OCI-LY7 (cell line): ENCODE measurements around the gene CPSF6.

Experiments
- EZH2phosphoT487 ChIP-seq: fragments of 200-600 bp; sonication (generic); IDR thresholded peaks from 2 replicates; pipeline ENCODE4 v1.6.1; 2018; ENCODE audit warnings: low read depth, borderline replicate concordance, mild to moderate bottlenecking, mixed run types, antibody characterized with exemption, low read length, moderate library complexity, mixed read lengths
- TF ChIP-seq, protein P1 (sequence below): fragments of 200-600 bp; sonication (generic); conservative IDR thresholded peaks from 2 replicates; pipeline ENCODE4 v1.5.1; 2014; ENCODE audit warnings: mild to moderate bottlenecking, antibody characterized with exemption, low read length, moderate library complexity, mixed read lengths

DNA sequence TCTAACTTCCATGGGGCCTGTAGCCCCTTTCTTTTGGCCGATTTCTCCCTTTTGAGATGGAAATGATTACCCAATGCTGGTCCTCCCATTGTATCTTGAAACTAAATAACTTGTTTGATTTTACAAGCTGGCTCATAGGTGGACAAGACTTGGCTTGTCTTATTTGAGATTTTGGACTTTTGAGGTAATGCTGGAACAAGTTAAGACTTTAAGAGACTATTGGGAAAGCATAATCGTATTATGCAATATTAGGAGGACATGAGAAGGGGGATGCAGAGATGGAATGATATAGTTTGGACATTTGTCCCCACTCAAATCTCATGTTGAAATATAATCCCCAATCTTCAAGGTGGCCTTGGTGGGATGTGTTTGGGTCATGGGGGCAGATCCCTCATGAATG lies 59.6 kb downstream of the CPSF6 start:
- TF ChIP-seq, protein P1, sequence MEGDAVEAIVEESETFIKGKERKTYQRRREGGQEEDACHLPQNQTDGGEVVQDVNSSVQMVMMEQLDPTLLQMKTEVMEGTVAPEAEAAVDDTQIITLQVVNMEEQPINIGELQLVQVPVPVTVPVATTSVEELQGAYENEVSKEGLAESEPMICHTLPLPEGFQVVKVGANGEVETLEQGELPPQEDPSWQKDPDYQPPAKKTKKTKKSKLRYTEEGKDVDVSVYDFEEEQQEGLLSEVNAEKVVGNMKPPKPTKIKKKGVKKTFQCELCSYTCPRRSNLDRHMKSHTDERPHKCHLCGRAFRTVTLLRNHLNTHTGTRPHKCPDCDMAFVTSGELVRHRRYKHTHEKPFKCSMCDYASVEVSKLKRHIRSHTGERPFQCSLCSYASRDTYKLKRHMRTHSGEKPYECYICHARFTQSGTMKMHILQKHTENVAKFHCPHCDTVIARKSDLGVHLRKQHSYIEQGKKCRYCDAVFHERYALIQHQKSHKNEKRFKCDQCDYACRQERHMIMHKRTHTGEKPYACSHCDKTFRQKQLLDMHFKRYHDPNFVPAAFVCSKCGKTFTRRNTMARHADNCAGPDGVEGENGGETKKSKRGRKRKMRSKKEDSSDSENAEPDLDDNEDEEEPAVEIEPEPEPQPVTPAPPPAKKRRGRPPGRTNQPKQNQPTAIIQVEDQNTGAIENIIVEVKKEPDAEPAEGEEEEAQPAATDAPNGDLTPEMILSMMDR, result no peak
- TF ChIP-seq EZH2phosphoT487, result no peak
